Measurements from ENCODE around the gene FAM98A. TPM values are rescaled to one million over a fixed set of nuclear protein-coding genes. Genes with fewer than 3 reads are reported as not detected.

FAM98A gene
- total RNA-seq, 1 experiment from 2014 or later, result 8.9 TPM

DNA sequence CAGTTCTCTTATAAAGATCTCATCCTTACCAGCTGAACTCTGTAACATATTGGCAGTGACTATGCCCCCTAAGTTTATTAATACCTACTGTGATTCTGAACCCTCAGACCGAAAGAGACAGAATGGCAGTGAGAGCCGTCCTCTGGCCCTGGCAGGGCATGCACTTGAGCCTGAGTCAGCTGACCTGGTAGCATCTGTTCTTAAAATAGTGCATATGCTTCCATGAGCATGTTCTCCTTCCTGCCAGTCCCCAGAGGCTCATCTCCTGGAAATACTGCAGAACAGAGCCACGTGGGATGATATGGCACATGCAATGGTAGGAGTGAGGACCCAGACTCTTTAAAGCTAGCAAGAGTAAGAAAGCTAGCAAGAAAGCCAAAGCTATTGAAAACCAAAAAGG is 63.7 kb downstream of the FAM98A start:
- no peak for DNase-seq (ENCODE audit: low spot score)
- in situ Hi-C loops (cut with HindIII; ENCODE audit: low sequenced_read_pairs), result no loop called here

Other genes starting within 250 kb of the FAM98A start
- gene RASGRP3, start 122.7 kb downstream of the FAM98A start, total RNA-seq (2014; rRNA removed; shearing (Covaris generic)), result 2.7 and 5.4 TPM in 2 replicates

All from G401 (cell line).